K562 (cell line): Measurements from ENCODE around the gene ZNF618. TPM values are rescaled to one million over a fixed set of nuclear protein-coding genes. Genes with fewer than 3 reads are reported as not detected.

Experiments used
- ATAC-seq: fragments of 200-7000 bp; cut with Tn5 transposase; 3 replicates; pipeline ENCODE4 v1.9.1; 2020; ENCODE audit warnings: moderate library complexity
- BruUV-seq: library from RNA; stranded (reverse); fragments of 400-500 nt; replicated peaks from 2 replicates; lab custom pipeline; 2021; lab: Mats Ljungman, UMichigan
- CTCF ChIA-PET: fragments of 300-600 bp; formaldehyde crosslinking; extraction: SDS; loops from one replicate; lab custom pipeline; 2021; ENCODE audit warnings: low intra/inter-chr PET ratio; lab: Yijun Ruan, JAX
- POLR2A ChIA-PET: fragments of 300-600, 350-650 bp; sonication (Branson Sonifier 250); formaldehyde crosslinking; extraction: SDS; loops from one replicate; lab custom pipeline; 2021; ENCODE audit warnings: antibody characterized with exemption, inconsistent platforms; lab: Yijun Ruan, JAX
- DNase-seq, 4 experiments: peaks; one replicate each; pipeline versions ENCODE4 v3.0.0 to v3.0.0-alpha.2; 2011 to 2018; ENCODE audit warnings: low spot score in 3 of 4, mixed read lengths in 3 of 4; ENCODE audit errors: extremely low read depth in 1 of 4
- FAIRE-seq: peaks from 2 replicates; lab custom pipeline; 2011; peaks lifted over from hg19 to GRCh38; lab: Jason Lieb, UNC
- H2AFZ ChIP-seq: 2 replicates; pipeline ENCODE4 v1.6.0; 2011; ENCODE audit warnings: low read depth, low read length, control low read depth, inconsistent platforms
- H3K27ac ChIP-seq: fragments of 200-600 bp; 3 replicates; pipeline ENCODE4 v1.8.0; 2011; ENCODE audit warnings: low read depth, mild to moderate bottlenecking, control low read depth, inconsistent platforms, low read length, moderate library complexity, mixed read lengths; ENCODE audit errors: extremely low read depth
- H3K27me3 ChIP-seq, 2 experiments: fragments of 300-600 bp in 1 of 2; 2 replicates in 1 of 2; 3 replicates in 1 of 2; pipeline versions ENCODE4 v1.6.0 to v1.8.0; 2011; ENCODE audit warnings: inconsistent platforms in 2 of 2, low read length in 2 of 2, mild to moderate bottlenecking in 1 of 2, mixed read lengths in 1 of 2, moderate library complexity in 1 of 2; ENCODE audit not compliant: control insufficient read depth in 2 of 2, insufficient read depth in 2 of 2
- H3K36me3 ChIP-seq: fragments of 300-600 bp; 3 replicates; pipeline ENCODE4 v1.8.0; 2011; ENCODE audit warnings: mild to moderate bottlenecking, low read length, inconsistent platforms; ENCODE audit not compliant: control insufficient read depth, insufficient read depth
- H3K4me1 ChIP-seq, 2 experiments: fragments of 200-600 bp in 1 of 2; replicated peaks in 1 of 2; 2 replicates in 1 of 2; 3 replicates in 1 of 2; pipeline versions ENCODE4 v1.5.1 to v1.8.0; 2011; ENCODE audit warnings: inconsistent platforms in 2 of 2, low read length in 2 of 2, mild to moderate bottlenecking in 1 of 2, mixed read lengths in 1 of 2, moderate library complexity in 1 of 2; ENCODE audit not compliant: control insufficient read depth in 2 of 2, insufficient read depth in 2 of 2
- H3K4me2 ChIP-seq: 2 replicates; pipeline ENCODE4 v1.6.1; 2011; ENCODE audit warnings: low read length, control low read depth, inconsistent platforms, mixed read lengths; ENCODE audit not compliant: insufficient read depth
- H3K4me3 ChIP-seq: fragments of 200-600 bp; sonication (generic), shearing (Covaris generic); 2 replicates; pipeline ENCODE4 v1.5.1; 2016; ENCODE audit warnings: control low read depth, inconsistent platforms
- H3K79me2 ChIP-seq: fragments of 200-600 bp; 3 replicates; pipeline ENCODE4 v1.8.0; 2011; ENCODE audit warnings: low read length, inconsistent platforms; ENCODE audit not compliant: control insufficient read depth, insufficient read depth
- H3K9ac ChIP-seq, 2 experiments: 2 replicates each; pipeline versions ENCODE4 v1.6.0 to v1.6.1; 2011; ENCODE audit warnings: low read depth in 2 of 2, low read length in 2 of 2, control low read depth in 1 of 2, inconsistent platforms in 1 of 2, mild to moderate bottlenecking in 1 of 2, mixed read lengths in 1 of 2; ENCODE audit not compliant: insufficient read depth in 1 of 2
- H3K9me1 ChIP-seq: one replicate; pipeline ENCODE4 v1.6.0; 2011; ENCODE audit warnings: inconsistent platforms, mild to moderate bottlenecking, low read length, moderate library complexity; ENCODE audit not compliant: control insufficient read depth, insufficient read depth
- H3K9me3 ChIP-seq: replicated peaks from 2 replicates; pipeline ENCODE4 v1.5.1; 2011; ENCODE audit warnings: low read depth, low read length, inconsistent platforms; ENCODE audit not compliant: control insufficient read depth, insufficient read depth
- H4K20me1 ChIP-seq: replicated peaks from 2 replicates; pipeline ENCODE4 v1.6.1; 2011; ENCODE audit warnings: low read length, inconsistent platforms, mixed read lengths; ENCODE audit not compliant: control insufficient read depth, insufficient read depth
- ASH1L ChIP-seq: fragments of 450-650 bp; IDR thresholded peaks from 2 replicates; pipeline ENCODE4 v1.6.1; 2018; ENCODE audit warnings: borderline replicate concordance, mild to moderate bottlenecking, low read depth; ENCODE audit not compliant: partially characterized antibody
- FOXA1 ChIP-seq: fragments of 450-650 bp; IDR thresholded peaks from 2 replicates; pipeline ENCODE4 v1.6.1; 2016; ENCODE audit warnings: mild to moderate bottlenecking, borderline replicate concordance
- FOXJ3 ChIP-seq: sonication (generic); formaldehyde crosslinking; IDR thresholded peaks from 2 replicates; pipeline ENCODE4 v1.4.0; 2020; ENCODE audit warnings: mild to moderate bottlenecking, missing genetic modification reagents
- FOXK2 ChIP-seq, 2 experiments: fragments of 450-650 bp; IDR thresholded peaks in 1 of 2; conservative IDR thresholded peaks in 1 of 2; 2 replicates each; pipeline ENCODE4 v1.6.1; 2016; ENCODE audit warnings: low read depth in 2 of 2, mild to moderate bottlenecking in 1 of 2
- HLTF ChIP-seq: fragments of 450-650 bp; IDR thresholded peaks from 2 replicates; pipeline ENCODE4 v1.6.1; 2016
- MCM7 ChIP-seq, 2 experiments: fragments of 450-650 bp; IDR thresholded peaks; 2 replicates each; pipeline ENCODE4 v1.6.1; 2016 to 2018
- NBN ChIP-seq: fragments of 450-650 bp; IDR thresholded peaks from 2 replicates; pipeline ENCODE4 v1.6.1; 2016; ENCODE audit warnings: low read depth, mild to moderate bottlenecking
- NFYB ChIP-seq: IDR thresholded peaks from 2 replicates; pipeline ENCODE4 v1.6.1; 2011; ENCODE audit warnings: mild to moderate bottlenecking, moderate library complexity; ENCODE audit not compliant: insufficient read length; ENCODE audit errors: extremely low read depth
- POLR3G ChIP-seq: IDR thresholded peaks from 2 replicates; pipeline ENCODE4 v1.6.1; 2011; ENCODE audit not compliant: insufficient read length, insufficient replicate concordance; ENCODE audit errors: extremely low read depth
- SAFB ChIP-seq: fragments of 200-400 bp; formaldehyde crosslinking; IDR thresholded peaks from 2 replicates; pipeline ENCODE4 v1.6.1; 2017; ENCODE audit warnings: low read depth, low read length, borderline replicate concordance
- SRSF9 ChIP-seq: fragments of 200-400 bp; formaldehyde crosslinking; IDR thresholded peaks from 2 replicates; pipeline ENCODE4 v1.6.1; 2017; ENCODE audit warnings: low read depth, low read length, borderline replicate concordance
- ZNF696 ChIP-seq: fragments of 250-450 bp; sonication (Bioruptor Pico); conservative IDR thresholded peaks from 2 replicates; pipeline ENCODE4 v1.4.0; 2020; ENCODE audit warnings: mild to moderate bottlenecking, moderate library complexity
- ZNF699 ChIP-seq: fragments of 250-450 bp; sonication (Bioruptor Pico); IDR thresholded peaks from 2 replicates; pipeline ENCODE4 v1.8.0; 2021; ENCODE audit warnings: mild to moderate bottlenecking, moderate library complexity; ENCODE audit not compliant: insufficient replicate concordance
- ZNF75A ChIP-seq: fragments of 450-650 bp; formaldehyde crosslinking; IDR thresholded peaks from 2 replicates; pipeline ENCODE4 v1.4.0; 2020; ENCODE audit warnings: mild to moderate bottlenecking
- WGBS: fragments of 100-300 bp; shearing (Covaris generic); methylation state at CpG from one replicate; pipeline ENCODE4 v1.1.6; 2016; ENCODE audit warnings: low coverage, mixed read lengths; ENCODE audit not compliant: insufficient coverage; ENCODE audit errors: missing lambda C conversion rate; 5-methylcytosine and 5-hydroxymethylcytosine counted together
- in situ Hi-C: fragments of 300-500 bp; cut with MboI; formaldehyde crosslinking; loops from 4 replicates; pipeline ENCODE4 v1.15.0; 2018; ENCODE audit warnings: inconsistent platforms, mixed read lengths
- intact Hi-C: fragments of 100-400 bp; cut with micrococcal nuclease; formaldehyde crosslinking; loops from 2 replicates; pipeline ENCODE4 v1.14.2; 2022
- polyA plus RNA-seq, 8 experiments: library from polyadenylated mRNA; depleted of rRNA in 4 of 8; stranded (reverse) in 5 of 8; unstranded in 3 of 8; fragments of >200 nt; fragmentation: Nextera tagmentation in 2 of 8; fragmentation: Illumina TruSeq in 1 of 8; extraction: Ambion mirVana in 2 of 8; extraction: Trizol in 1 of 8; gene quantifications; 2 replicates each; pipeline versions ENCODE4 v1.2.1 to v1.2.3, GENCODE V29; 2011 to 2014; ENCODE audit warnings: inconsistent platforms in 1 of 8, missing spikeins in 1 of 8
- total RNA-seq, 7 experiments: library from RNA; depleted of rRNA in 6 of 7; stranded (reverse); fragments of >200 nt in 6 of 7; fragmentation: Illumina TruSeq in 2 of 7; extraction: Trizol in 2 of 7; gene quantifications; 2 replicates each; pipeline versions ENCODE4 v1.2.1 to v1.2.3, GENCODE V29; 2011 to 2021; ENCODE audit warnings: low replicate concordance in 1 of 7
- TF ChIP-seq, protein P1 (sequence below): fragments of 250-450 bp; sonication (Bioruptor Pico); IDR thresholded peaks from 2 replicates; pipeline ENCODE4 v1.4.0; 2020; ENCODE audit warnings: mild to moderate bottlenecking

The ZNF618 gene
- total and polyA plus RNA-seq, 9 of the 15 experiments (the other 6 are each of a cell fraction or from before 2014, with no cell fraction given), result 0.08 to 13.7 (median 3.4) TPM

DNA sequence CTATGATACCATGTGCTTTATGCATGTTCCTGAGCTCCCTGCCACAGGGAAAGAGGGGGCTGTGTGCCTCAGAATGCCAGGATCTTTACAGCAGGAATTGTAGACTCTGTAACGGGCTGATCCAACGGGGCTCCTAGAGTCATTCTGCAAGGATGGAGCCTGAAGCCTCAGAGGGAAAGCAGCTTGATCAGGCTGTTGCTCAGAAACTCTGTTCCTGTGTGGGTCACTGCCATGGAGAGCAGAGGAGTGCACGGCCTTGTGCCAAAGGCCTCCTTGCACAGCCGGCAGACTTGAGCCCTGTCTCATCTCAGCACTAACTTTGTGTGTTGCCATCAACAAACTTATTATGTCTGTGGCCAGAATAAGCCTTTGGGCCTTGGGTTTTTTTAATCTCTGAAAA lies 150.2 kb downstream of the ZNF618 start:
- WGBS, result 30% methylated on average over 4 of the region's 4 CpGs
- POLR2A ChIA-PET, result no interaction called here
- Histone ChIP-seq H4K20me1 (peaks cover 3% of the 10 kb centered on the region; the same call in 1 of the 2 replicates), H3K79me2 (no peaks in the 10 kb centered on the region), H3K9me3 (no peaks in the 10 kb centered on the region), H3K4me2 (no peak overlapping the region), H3K36me3 (peaks cover 3% of the 10 kb centered on the region; the same call in 1 of the 3 replicates), H3K9ac (no peak overlapping the region), H2AFZ (no peak overlapping the region), H3K4me1 (peaks cover 0 to 3% of the 10 kb centered on the region in 2 experiments; a peak in 2 of 5 replicates), H3K4me3 (no peak overlapping the region), H3K27ac (no peak overlapping the region), H3K9me1 (peaks cover 7% of the 10 kb centered on the region), H3K27me3 (no peaks in the 10 kb centered on the region)
- no peak for TF ChIP-seq MCM7 (IDR thresholded peaks at IDR 0.05)
- no peak for TF ChIP-seq SAFB
- TF ChIP-seq FOXK2 (conservative IDR thresholded peaks at IDR 0.05 in 1 of 2, IDR thresholded peaks at IDR 0.05 in 1 of 2; ENCODE audit: low read depth in 2 of 2), result no peak
- no peak for TF ChIP-seq NFYB
- no peak for DNase-seq
- ATAC-seq, result no peak
- no TSS peak for BruUV-seq
- intact Hi-C loops (no loop called here), in situ Hi-C loops (no loop called here)
- no peak for FAIRE-seq
- CTCF ChIA-PET, result no interaction called here

DNA sequence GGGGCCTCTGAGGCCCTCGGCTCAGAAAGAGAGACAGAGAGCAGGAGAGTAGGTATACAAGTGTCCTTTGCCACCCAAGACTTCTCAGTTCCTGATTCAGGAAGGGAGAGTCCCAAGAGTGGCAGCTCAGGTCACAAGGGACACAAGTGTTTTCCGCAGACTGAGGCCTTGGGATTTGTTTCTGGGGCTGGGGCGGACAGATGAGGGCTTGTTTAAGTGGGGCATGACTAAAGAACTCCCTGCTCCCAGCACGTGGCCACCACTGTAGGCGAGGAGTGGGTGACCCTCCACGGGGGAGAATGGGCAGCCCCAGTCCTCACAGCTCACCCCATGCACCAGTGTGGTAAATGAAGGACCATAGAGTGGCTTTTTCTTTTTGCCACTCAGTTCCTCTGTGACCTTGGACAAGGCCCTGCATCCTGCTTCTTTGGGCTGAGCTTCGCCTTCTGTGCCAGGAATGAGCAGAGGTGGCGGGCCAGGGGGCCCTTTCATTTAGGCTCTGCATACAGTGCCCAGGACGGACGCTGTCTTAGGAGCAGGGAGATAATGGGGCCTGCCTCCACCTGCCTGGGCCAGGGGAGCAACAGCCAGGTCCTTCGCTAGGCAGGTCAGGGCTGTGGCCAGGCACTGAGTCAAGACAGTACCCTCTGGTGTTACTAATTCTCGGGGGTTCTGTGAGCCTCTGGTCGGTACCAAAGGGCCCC lies 151.2 kb downstream of the ZNF618 start:
- WGBS, result 47% methylated on average over 12 of the region's 13 CpGs
- Histone ChIP-seq H3K9me3 (no peaks in the 10 kb centered on the region), H2AFZ (no peak overlapping the region), H3K9me1 (peaks cover 7% of the 10 kb centered on the region), H3K4me1 (peaks cover 0 to 3% of the 10 kb centered on the region in 2 experiments; a peak in 2 of 5 replicates), H3K4me2 (no peak overlapping the region), H3K9ac (no peak overlapping the region), H3K36me3 (peaks cover 3% of the 10 kb centered on the region; the same call in 1 of the 3 replicates), H3K79me2 (no peaks in the 10 kb centered on the region), H3K27me3 (no peaks in the 10 kb centered on the region), H3K4me3 (no peak overlapping the region), H4K20me1 (peaks cover 3% of the 10 kb centered on the region; the same call in 1 of the 2 replicates)
- no peak for FAIRE-seq
- POLR2A ChIA-PET, result no interaction called here
- in situ Hi-C loops (no loop called here), intact Hi-C loops (no loop called here)
- BruUV-seq, result no TSS peak
- no peak for ATAC-seq
- no peak for DNase-seq
- TF ChIP-seq, protein P1, sequence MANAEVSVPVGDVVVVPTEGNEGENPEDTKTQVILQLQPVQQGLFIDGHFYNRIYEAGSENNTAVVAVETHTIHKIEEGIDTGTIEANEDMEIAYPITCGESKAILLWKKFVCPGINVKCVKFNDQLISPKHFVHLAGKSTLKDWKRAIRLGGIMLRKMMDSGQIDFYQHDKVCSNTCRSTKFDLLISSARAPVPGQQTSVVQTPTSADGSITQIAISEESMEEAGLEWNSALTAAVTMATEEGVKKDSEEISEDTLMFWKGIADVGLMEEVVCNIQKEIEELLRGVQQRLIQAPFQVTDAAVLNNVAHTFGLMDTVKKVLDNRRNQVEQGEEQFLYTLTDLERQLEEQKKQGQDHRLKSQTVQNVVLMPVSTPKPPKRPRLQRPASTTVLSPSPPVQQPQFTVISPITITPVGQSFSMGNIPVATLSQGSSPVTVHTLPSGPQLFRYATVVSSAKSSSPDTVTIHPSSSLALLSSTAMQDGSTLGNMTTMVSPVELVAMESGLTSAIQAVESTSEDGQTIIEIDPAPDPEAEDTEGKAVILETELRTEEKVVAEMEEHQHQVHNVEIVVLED, result no peak
- TF ChIP-seq NBN, result no peak
- TF ChIP-seq ZNF699 (CRISPR knock-in tag), result no peak
- no peak for TF ChIP-seq FOXJ3 (CRISPR knock-in tag)
- no peak for TF ChIP-seq SRSF9
- TF ChIP-seq FOXA1, result no peak
- no peak for TF ChIP-seq ZNF696 (CRISPR knock-in tag)
- TF ChIP-seq ZNF75A (CRISPR knock-in tag), result no peak
- no peak for TF ChIP-seq POLR3G
- no peak for TF ChIP-seq ASH1L
- TF ChIP-seq HLTF, result no peak
- TF ChIP-seq, all 486 proteins: peak for 0
- CTCF ChIA-PET, result no interaction called here
- no peak overlapping the region for H3K27ac ChIP-seq
